ACC112 (cell line): Measurements from ENCODE around the gene FRS3.

Experiments used
- H2AFZ ChIP-seq: fragments of 200-600 bp; sonication (generic); one replicate; pipeline ENCODE4 v1.6.0; 2017; ENCODE audit warnings: antibody characterized with exemption, low read length; ENCODE audit not compliant: unreplicated experiment
- H3K27ac ChIP-seq: fragments of 200-600 bp; sonication (generic); 2 replicates; pipeline ENCODE4 v1.5.1; 2014; ENCODE audit warnings: low read depth, mild to moderate bottlenecking, antibody characterized with exemption, low read length, moderate library complexity
- H3K27me3 ChIP-seq: fragments of 200-600 bp; sonication (generic); 2 replicates; pipeline ENCODE4 v1.6.1; 2014; ENCODE audit warnings: mild to moderate bottlenecking, antibody characterized with exemption, low read length, moderate library complexity, mixed read lengths; ENCODE audit not compliant: insufficient read depth
- H3K36me3 ChIP-seq: fragments of 200-600 bp; sonication (generic); 2 replicates; pipeline ENCODE4 v1.6.1; 2016; ENCODE audit warnings: mild to moderate bottlenecking, antibody characterized with exemption, low read length, moderate library complexity, mixed read lengths; ENCODE audit not compliant: insufficient read depth
- H3K4me1 ChIP-seq: fragments of 200-600 bp; sonication (generic); one replicate; pipeline ENCODE4 v1.6.1; 2016; ENCODE audit warnings: low read length, mixed read lengths; ENCODE audit not compliant: insufficient read depth, unreplicated experiment, control insufficient read depth
- H3K4me3 ChIP-seq: fragments of 200-600 bp; sonication (generic); 2 replicates; pipeline ENCODE4 v1.5.1; 2014; ENCODE audit warnings: mild to moderate bottlenecking, low read depth, low read length
- H3K79me2 ChIP-seq: fragments of 200-600 bp; sonication (generic); one replicate; pipeline ENCODE4 v1.6.0; 2016; ENCODE audit warnings: low read length; ENCODE audit not compliant: control insufficient read depth, unreplicated experiment, insufficient read depth

FRS3 gene

DNA sequence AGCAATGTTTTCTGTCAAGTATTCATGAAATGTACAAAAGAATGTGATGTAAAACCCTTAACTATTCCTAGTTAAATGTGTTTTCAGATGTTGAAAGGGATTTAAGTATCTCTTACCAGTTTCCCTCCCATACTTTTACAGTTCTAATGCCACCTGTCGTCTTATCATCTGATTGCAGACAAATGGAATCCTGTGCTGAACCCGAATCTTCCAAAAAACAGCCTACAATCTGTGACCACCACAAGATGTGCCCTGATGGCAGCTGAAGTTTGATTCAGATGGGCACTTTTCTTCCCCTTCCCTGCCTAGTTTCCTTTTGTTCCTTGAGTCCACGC lies 9.7 kb upstream of the FRS3 start:
- peaks cover 25% of the 10 kb centered on the region for H3K36me3 ChIP-seq
- H3K79me2 ChIP-seq, result peaks cover 22% of the 10 kb centered on the region
- H3K27ac ChIP-seq, result no peak overlapping the region
- H3K4me3 ChIP-seq, result 0 out of 2 replicates have a peak overlapping the region, but pooled peaks have one; percentile 94
- peaks cover 18% of the 10 kb centered on the region for H3K4me1 ChIP-seq
- no peak overlapping the region for H2AFZ ChIP-seq
- no peaks in the 10 kb centered on the region for H3K27me3 ChIP-seq

DNA sequence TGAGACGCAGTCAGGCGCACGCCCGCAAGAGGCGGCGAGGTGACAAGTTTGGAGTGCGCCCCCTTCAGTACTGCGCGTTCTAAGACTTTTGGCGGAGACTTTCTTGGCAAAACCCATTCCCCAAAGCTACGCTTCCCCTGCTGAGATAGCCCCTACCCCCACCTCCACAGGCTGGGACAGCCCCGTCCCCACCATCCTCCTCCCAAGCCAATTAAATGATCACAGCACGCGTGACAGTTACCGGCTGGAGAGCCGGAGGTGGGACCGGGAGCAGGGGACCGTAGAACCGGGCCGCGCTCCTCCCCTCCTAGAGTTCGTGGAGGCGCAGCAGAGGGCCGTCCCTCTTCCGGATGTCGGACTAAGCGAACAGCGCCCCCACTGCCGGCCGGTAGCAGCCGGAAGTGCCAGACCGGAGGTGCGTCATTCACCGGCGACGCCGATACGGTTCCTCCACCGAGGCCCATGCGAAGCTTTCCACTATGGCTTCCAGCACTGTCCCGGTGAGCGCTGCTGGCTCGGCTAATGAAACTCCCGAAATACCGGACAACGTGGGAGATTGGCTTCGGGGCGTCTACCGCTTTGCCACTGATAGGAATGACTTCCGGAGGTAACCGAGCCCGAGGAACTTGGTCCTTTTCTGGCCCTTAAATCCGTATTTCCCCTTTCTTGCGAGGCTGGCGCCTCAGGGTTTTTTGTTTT lies 7.7 kb upstream of the FRS3 start, which contains the start of gene TOMM6:
Gene TOMM6, plus strand, starts transcription at position 476 of the 699 bp plus-strand sequence. Its CDS starts 4 bp downstream, at position 480.
- peaks cover 25% of the 10 kb centered on the region for H3K36me3 ChIP-seq
- H3K27me3 ChIP-seq, result no peaks in the 10 kb centered on the region
- H3K4me3 ChIP-seq, result peak within 1 kb of the TSS; percentile 94
- peak within 1 kb of the TSS; percentile 86 for H2AFZ ChIP-seq
- peaks cover 22% of the 10 kb centered on the region for H3K79me2 ChIP-seq
- peak within 1 kb of the TSS; percentile 84 for H3K27ac ChIP-seq
- H3K4me1 ChIP-seq, result peaks cover 18% of the 10 kb centered on the region

DNA sequence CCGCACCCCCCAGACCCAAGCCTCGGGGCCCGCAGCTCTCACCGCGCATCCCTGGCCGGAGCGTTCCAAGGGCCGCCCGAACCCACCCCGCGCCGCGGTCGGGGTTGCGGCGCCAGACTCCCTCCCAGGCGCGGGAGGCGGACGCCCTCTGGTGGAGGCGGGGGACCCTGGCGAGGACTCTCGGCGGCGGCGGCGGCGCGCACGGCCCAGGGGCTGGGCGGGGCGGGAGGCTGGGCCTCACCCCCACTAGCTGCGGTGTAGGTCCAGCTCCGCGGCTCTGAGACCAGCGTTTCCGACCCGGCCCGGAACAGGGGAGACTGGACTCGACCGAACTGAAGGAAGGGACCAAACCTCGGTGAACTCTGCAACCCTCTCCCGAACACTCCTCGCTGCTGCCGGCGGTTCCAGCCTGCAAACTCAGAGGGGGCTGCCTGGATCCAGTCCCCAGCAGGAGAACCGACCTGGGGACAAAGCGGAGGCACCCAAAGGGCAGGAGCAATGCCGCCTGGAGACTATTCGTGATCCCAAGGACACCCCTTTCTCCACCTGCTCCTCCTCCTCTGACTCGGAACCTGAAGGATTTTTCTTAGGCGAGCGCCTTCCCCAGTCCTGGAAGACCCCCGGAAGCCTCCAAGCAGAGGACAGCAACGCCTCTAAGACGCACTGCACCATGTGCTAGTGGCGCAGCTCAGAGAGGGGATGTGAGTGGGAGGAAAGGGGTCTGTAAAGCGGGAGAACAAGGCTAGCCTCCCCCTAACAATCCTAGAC lies 6.9 kb upstream of the FRS3 start:
- Histone ChIP-seq H2AFZ (peak overlapping the region; percentile 86), H3K4me3 (peak overlapping the region; percentile 94), H3K36me3 (peaks cover 21% of the 10 kb centered on the region), H3K27me3 (no peaks in the 10 kb centered on the region), H3K27ac (peak overlapping the region; percentile 64), H3K79me2 (peaks cover 22% of the 10 kb centered on the region), H3K4me1 (peaks cover 16% of the 10 kb centered on the region)

DNA sequence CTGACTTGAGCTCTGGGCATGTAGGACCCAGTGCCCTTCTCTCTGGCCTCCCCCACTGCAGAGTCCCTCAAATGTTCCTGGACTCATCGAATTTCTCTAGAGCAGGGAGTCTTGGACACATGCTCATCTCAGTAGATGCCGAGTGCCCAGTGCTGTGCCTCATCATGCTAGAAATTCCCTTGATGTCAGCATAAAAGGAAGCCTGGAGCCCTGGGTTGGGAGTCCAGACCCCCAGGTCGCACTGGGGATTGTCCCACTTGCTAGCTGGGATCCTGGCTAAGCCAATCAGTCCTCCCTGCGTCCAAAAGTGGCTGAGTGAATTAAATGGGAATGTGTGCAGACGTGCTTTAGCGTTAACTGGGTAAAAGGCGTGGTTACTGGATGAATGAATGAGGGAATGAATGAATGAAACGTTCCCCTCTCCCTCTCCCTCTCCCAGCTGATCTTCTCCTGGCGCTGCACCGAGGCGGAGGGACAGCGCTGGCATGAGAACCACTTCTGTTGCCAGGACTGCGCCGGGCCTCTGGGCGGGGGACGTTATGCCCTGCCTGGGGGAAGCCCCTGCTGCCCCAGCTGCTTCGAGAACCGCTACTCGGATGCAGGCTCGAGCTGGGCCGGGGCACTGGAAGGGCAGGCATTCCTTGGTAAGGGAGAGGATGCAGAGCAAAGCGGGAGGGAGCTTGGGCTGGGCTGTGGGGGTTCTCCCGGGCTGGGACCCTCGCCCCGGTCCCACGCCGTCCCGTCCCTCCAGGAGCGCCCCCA lies 6.2 kb upstream of the FRS3 start:
- Histone ChIP-seq H3K36me3 (peaks cover 20% of the 10 kb centered on the region), H3K79me2 (peaks cover 22% of the 10 kb centered on the region), H3K27me3 (no peaks in the 10 kb centered on the region), H3K4me3 (peak overlapping the region; percentile 94), H2AFZ (peak overlapping the region; percentile 19), H3K27ac (no peak overlapping the region), H3K4me1 (peaks cover 23% of the 10 kb centered on the region)

DNA sequence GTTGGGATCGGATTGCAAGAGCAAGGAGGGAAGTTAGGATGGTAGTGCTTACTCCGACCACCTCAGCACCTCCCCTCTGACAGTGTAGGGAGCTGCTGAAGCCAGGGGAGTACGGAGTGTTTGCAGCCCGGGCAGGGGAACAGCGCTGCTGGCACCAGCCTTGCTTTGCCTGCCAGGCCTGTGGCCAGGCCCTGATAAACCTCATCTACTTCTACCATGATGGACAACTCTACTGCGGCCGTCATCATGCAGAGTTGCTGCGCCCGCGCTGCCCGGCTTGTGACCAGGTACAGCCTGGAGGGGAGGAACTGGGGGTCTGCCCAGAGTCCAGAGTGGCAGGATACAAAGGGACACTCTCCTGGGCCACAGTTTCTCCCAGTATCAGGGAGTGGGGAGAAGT lies 5.6 kb upstream of the FRS3 start:
- peaks cover 22% of the 10 kb centered on the region for H3K79me2 ChIP-seq
- H3K4me1 ChIP-seq, result peaks cover 23% of the 10 kb centered on the region
- H2AFZ ChIP-seq, result no peak overlapping the region
- H3K4me3 ChIP-seq, result no peak overlapping the region
- H3K36me3 ChIP-seq, result peaks cover 14% of the 10 kb centered on the region
- no peaks in the 10 kb centered on the region for H3K27me3 ChIP-seq
- H3K27ac ChIP-seq, result no peak overlapping the region

DNA sequence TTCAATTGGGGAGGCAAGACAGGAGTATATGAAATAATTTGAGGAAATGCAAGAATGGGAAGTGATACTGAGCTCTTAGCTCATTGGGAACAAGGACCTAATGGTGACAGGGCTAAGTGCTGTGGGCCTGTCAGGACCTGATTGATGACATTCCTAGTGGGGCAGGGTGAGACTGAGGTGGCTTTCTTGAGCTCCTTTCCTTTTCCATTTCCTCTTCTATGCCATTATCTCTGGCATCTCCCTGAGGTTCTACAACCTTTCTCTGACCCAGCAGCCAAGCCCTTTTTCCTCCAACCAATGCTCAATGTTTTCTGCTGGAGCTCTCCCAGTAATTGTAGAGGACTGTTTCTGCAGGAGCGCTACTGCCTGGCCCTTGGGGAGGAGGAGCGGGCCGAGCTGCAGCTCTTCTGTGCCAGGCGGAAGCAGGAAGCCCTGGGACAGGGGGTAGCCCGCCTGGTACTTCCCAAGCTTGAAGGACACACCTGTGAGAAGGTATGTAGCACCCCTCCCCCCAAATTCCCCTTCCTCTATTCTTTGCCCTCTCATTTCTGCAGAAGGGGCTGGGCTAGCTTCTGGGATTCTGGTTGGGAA lies 5.0 kb upstream of the FRS3 start:
- Histone ChIP-seq H3K27ac (no peak overlapping the region), H3K36me3 (peaks cover 9% of the 10 kb centered on the region), H2AFZ (no peak overlapping the region), H3K27me3 (no peaks in the 10 kb centered on the region), H3K4me1 (peaks cover 22% of the 10 kb centered on the region), H3K79me2 (peaks cover 18% of the 10 kb centered on the region), H3K4me3 (no peak overlapping the region)

DNA sequence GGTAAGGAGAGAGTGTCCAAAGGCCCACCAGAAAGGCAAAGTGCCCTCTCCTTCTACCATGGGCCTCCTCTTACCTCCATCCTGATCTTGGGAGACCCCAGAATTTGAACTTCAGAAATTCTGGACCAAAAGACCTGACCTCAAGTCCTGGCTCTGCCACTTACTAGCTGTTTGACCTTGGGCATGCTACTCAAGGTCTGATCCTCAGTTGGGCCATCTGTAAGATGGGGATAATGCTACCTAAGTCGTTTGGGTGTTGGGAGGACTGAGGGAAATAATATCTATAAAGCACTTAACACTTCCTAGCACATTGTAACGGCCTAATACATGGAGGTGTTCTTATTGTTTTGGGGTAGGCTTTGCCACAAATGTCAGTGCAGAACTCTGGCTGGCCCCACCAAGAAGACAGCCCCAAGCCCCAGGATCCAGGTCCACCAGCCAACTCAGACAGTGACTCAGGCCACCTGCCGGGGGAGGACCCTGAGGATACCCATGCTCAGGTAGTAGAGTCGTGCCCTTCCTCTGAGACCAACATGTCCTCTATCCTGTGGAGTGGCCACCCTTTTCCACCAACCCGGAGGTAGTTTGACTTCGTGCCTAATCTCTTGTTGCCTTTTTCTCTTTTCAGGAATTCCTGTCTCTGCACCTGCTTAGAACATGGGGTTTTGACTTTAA lies 3.5 kb upstream of the FRS3 start:
- Histone ChIP-seq H3K79me2 (peaks cover 12% of the 10 kb centered on the region), H2AFZ (no peak overlapping the region), H3K36me3 (no peaks in the 10 kb centered on the region), H3K27me3 (no peaks in the 10 kb centered on the region), H3K4me1 (peaks cover 20% of the 10 kb centered on the region), H3K27ac (no peak overlapping the region), H3K4me3 (no peak overlapping the region)

DNA sequence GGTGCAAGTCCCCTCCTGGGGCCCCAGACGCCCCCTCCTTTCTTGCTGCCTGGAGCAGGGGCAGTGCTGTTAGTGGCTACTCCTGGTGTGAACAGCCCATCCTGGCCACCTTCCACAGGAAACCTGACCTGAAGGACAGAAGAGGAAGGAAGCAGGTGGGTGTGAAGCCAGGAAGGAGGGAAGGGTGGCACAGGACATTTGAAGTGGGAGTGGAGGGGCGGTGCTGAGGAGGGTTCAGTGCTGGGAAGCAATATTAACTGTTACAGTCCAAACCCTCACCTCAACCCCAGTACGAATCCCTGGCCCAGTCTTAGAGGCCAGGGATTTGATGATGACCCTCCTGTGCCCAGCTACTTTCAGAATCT lies 1.6 kb upstream of the FRS3 start:
- H3K79me2 ChIP-seq, result peaks cover 7% of the 10 kb centered on the region
- H2AFZ ChIP-seq, result no peak overlapping the region
- peak overlapping the region; percentile 75 for H3K4me3 ChIP-seq
- no peaks in the 10 kb centered on the region for H3K27me3 ChIP-seq
- H3K27ac ChIP-seq, result no peak overlapping the region
- H3K4me1 ChIP-seq, result peaks cover 20% of the 10 kb centered on the region
- H3K36me3 ChIP-seq, result 0 out of 2 replicates have a peak, but pooled peaks cover 3% of the 10 kb centered on the region

DNA sequence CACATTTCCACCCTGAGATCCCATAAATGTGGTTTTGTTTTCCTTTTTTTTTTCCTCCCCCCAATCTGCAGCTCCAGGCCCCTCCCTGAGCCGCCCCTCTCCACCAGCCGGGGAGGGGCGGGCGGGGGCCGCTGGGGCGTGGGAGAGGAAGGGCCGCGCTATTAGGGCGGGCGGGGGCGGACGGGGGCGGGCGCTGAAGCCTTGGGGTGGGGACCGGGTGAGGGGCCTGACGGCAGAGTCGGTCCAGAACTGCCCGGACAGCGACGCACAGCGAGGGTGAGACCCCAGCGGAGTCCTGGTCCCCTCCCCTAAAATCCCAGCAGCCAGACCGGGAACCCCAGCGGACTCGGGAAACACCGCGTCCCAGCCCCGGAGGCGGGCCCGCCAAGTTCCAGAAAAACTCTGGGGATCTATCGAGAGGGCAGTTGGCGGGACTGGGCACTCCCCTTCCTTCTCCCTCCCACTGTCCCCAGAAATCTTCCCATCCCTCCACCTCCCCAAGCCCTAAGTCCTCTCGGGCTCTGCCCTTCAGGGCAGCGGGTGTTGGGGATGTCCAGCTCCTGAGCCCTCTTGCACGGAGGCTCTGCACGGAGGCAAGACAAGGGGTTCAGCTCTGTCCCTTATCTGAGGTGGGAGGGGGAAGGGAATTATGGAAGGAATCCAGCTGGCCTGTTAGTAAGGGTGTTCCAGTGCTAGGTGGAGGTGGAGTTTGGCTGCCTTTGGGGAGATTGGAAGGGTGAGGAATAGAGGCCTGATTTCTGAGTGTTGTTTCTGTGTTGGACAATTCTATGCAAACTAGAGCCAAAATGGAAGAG lies 1.1 kb upstream of the FRS3 start, which contains the start of gene PRICKLE4:
Gene PRICKLE4, plus strand, starts transcription at position 232 of the 815 bp plus-strand sequence. CDS start 2,692 bp downstream, outside the sequence.
- H3K4me3 ChIP-seq, result peak within 1 kb of the TSS; percentile 75
- 0 out of 2 replicates have a peak, but pooled peaks cover 3% of the 10 kb centered on the region for H3K36me3 ChIP-seq
- peaks cover 7% of the 10 kb centered on the region for H3K79me2 ChIP-seq
- peaks cover 17% of the 10 kb centered on the region for H3K4me1 ChIP-seq
- no peak within 1 kb of the TSS for H3K27ac ChIP-seq
- peak within 1 kb of the TSS; percentile 57 for H2AFZ ChIP-seq
- H3K27me3 ChIP-seq, result no peaks in the 10 kb centered on the region
